Stimulated activated naive CD8-positive, alpha-beta T cell treated with anti-CD3 and anti-CD28 coated beads, Interleukin-15, Interleukin-2, amounts not matched to agents 100 ng/mL and 50 ng/mL, for 24 hours (primary cell): Measurements from ENCODE around the gene TOMM40.
"Not testable (repeated sequence)": the region's sequence is repeated elsewhere in the genome, so short reads cannot be mapped to it uniquely, and the experiment has no call there.

Experiments used
- H3K27ac Mint-ChIP-seq: one replicate; pipeline ENCODE4 v1.8.0; 2021; ENCODE audit warnings: mild to moderate bottlenecking, mixed read lengths
- H3K27me3 Mint-ChIP-seq: one replicate; pipeline ENCODE4 v1.8.0; 2021; ENCODE audit warnings: mixed read lengths
- H3K36me3 Mint-ChIP-seq: one replicate; pipeline ENCODE4 v1.8.0; 2021; ENCODE audit warnings: low read depth, mixed read lengths
- H3K4me1 Mint-ChIP-seq: one replicate; pipeline ENCODE4 v1.8.0; 2021; ENCODE audit warnings: low read depth, mixed read lengths
- H3K4me3 Mint-ChIP-seq: one replicate; pipeline ENCODE4 v1.8.0; 2021; ENCODE audit warnings: mild to moderate bottlenecking, mixed read lengths
- H3K9me3 Mint-ChIP-seq: one replicate; pipeline ENCODE4 v1.8.0; 2021; ENCODE audit warnings: mixed read lengths

Gene TOMM40

GRCh38 chr19:44882619-44883397 is 8.2 kb upstream of the TOMM40 start:
- not testable (repeated sequence) for H3K27ac Mint-ChIP-seq, H3K4me1 Mint-ChIP-seq, H3K27me3 Mint-ChIP-seq, H3K9me3 Mint-ChIP-seq, H3K36me3 Mint-ChIP-seq, H3K4me3 Mint-ChIP-seq

- H3K27ac Mint-ChIP-seq = no peak overlapping the region
- H3K9me3 Mint-ChIP-seq = no peaks in the 10 kb centered on the region
- H3K27me3 Mint-ChIP-seq = no peaks in the 10 kb centered on the region
- H3K36me3 Mint-ChIP-seq = no peaks in the 10 kb centered on the region
- peaks cover under 1% of the 10 kb centered on the region for H3K4me1 Mint-ChIP-seq
- H3K4me3 Mint-ChIP-seq = no peak overlapping the region
These were observed 7.1 kb upstream of the TOMM40 start for GRCh38 chr19:44883922-44884321.

DNA sequence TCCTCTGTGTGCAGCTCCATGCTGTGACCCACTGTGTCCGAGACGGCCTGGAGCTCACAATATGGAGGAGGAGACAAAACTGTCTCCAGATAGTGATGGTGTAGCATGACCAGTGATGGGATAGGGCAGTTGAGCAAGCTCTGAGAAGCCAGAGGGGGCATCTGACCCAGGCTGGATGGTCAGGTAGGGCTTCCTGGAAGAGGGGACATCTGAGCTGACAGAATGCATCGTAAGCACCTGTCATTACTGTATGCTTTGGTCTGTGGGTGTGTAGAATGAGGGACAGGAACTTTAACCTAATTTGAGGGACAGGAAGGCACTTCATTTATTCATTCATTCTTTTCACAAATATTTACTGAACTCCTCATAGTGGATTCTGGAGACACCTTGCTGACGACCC is 6.5 kb upstream of the TOMM40 start:
- no peak overlapping the region for H3K4me3 Mint-ChIP-seq
- no peaks in the 10 kb centered on the region for H3K36me3 Mint-ChIP-seq
- no peaks in the 10 kb centered on the region for H3K9me3 Mint-ChIP-seq
- H3K27ac Mint-ChIP-seq = peak overlapping the region; percentile 22
- H3K4me1 Mint-ChIP-seq = peaks cover 5% of the 10 kb centered on the region
- H3K27me3 Mint-ChIP-seq = no peaks in the 10 kb centered on the region

DNA sequence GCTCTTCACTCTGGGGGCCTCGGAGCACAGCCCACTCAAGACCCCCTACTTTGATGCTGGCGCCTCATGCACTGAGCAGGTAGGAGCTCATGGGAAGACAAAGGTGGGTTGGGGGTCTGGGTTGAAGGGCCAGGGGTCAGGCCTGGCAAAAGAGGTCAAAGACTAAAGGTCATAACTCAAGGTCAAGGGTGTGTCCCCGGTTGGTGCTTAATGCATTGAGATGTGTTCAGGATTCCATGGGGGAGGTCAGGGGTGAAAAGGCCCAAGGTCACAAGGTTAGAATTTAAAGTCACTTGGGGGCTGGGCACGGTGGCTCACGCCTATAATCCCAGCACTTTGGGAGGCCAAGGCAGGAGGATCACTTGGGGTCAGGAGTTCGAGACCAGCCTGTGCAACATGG is 4.9 kb upstream of the TOMM40 start:
- H3K36me3 Mint-ChIP-seq = peaks cover 3% of the 10 kb centered on the region
- H3K4me3 Mint-ChIP-seq = no peak overlapping the region
- no peak overlapping the region for H3K27ac Mint-ChIP-seq
- H3K4me1 Mint-ChIP-seq = peaks cover 15% of the 10 kb centered on the region
- H3K27me3 Mint-ChIP-seq = no peaks in the 10 kb centered on the region
- no peaks in the 10 kb centered on the region for H3K9me3 Mint-ChIP-seq

GRCh38 chr19:44887648-44888047 is 3.4 kb upstream of the TOMM40 start:
- Mint-ChIP-seq H3K4me3 (no peak overlapping the region), H3K36me3 (peaks cover 15% of the 10 kb centered on the region), H3K9me3 (no peaks in the 10 kb centered on the region), H3K27ac (no peak overlapping the region), H3K27me3 (no peaks in the 10 kb centered on the region), H3K4me1 (peaks cover 27% of the 10 kb centered on the region)

DNA sequence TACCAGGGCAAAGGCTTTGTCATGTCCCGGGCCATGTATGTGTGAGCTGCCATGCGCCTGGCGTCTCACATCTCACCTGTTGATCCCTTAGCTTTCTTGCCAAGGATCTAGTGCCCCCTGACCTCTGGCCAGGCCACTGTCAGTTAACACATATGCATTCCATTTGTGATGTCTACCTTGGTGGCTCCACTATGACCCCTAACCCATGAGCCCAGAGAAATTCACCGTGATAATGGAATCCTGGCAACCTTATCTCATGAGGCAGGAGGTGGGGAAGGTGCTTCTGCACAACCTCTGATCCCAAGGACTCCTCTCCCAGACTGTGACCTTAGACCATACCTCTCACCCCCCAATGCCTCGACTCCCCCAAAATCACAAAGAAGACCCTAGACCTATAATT is 2.7 kb upstream of the TOMM40 start:
- H3K4me1 Mint-ChIP-seq = peaks cover 34% of the 10 kb centered on the region
- H3K27me3 Mint-ChIP-seq, H3K27ac Mint-ChIP-seq, H3K9me3 Mint-ChIP-seq: not testable (repeated sequence)
- peak overlapping the region; percentile 30 for H3K4me3 Mint-ChIP-seq
- peaks cover 22% of the 10 kb centered on the region for H3K36me3 Mint-ChIP-seq

GRCh38 chr19:44889830-44890365 is 1.2 kb upstream of the TOMM40 start:
- Mint-ChIP-seq H3K27ac (peak overlapping the region; percentile 99), H3K36me3 (peaks cover 37% of the 10 kb centered on the region), H3K4me3 (peak overlapping the region; percentile 88), H3K27me3 (no peaks in the 10 kb centered on the region), H3K9me3 (no peaks in the 10 kb centered on the region), H3K4me1 (peaks cover 36% of the 10 kb centered on the region)

DNA sequence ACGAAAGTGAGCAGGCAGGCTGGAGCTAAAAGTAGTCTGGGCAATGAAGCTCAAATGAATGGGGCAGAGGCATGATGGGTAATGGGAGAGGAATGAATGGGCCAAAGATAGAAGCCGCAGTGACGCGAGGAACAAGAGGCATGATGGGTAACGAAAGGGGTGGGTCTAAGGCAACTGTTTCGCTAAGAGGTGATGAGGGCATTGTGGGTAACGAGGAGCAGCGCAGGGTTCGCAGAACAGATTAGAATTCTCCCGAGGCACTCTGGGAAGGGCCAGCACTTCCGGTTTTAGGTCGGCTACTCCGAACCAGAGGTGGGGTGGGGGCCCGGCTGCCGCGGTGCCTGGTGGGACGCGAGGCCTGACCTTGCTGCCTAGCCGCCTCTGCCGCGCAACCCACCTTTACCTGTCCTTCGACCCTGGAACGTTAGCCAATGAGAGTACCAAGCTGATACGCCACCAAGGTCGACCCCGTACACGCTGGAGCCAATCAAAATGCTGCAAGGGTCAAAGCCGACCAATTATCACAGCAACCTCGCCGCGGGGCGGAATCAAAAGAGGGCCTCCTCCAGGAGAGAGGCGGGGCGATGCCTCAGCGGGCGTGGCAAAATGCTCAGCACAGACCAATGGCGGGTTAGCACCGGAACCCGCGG is 563 bp upstream of the TOMM40 start:
- Mint-ChIP-seq H3K9me3 (no peaks in the 10 kb centered on the region), H3K27me3 (no peaks in the 10 kb centered on the region), H3K27ac (peak overlapping the region; percentile 99), H3K36me3 (peaks cover 40% of the 10 kb centered on the region), H3K4me1 (peaks cover 36% of the 10 kb centered on the region), H3K4me3 (peak overlapping the region; percentile 88)

DNA sequence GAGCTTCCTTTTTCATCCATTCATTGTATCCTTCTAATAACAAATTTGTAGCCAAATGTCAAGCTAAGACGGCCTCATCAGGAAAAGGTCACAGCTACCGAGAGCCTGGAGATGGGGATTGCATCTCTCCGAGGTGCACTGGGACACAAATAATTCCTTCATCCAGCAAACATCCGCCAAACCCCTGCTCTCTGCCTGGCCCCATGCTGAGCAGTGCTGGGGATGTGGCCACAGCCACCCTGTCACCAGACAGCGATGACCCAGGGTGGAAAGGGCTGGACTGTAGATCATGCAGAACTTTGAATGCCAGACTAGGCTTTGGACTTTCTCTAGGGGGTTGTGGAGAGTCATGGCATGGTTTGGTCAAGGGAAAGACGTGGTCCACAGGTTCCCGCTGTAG is 1.9 kb downstream of the TOMM40 start:
- H3K27me3 Mint-ChIP-seq = no peaks in the 10 kb centered on the region

GRCh38 chr19:44893332-44894051 is 2.4 kb downstream of the TOMM40 start:
- Mint-ChIP-seq H3K4me3 (peak overlapping the region; percentile 98), H3K27ac (peak overlapping the region; percentile 71), H3K9me3 (no peaks in the 10 kb centered on the region), H3K36me3 (peaks cover 60% of the 10 kb centered on the region), H3K4me1 (peaks cover 41% of the 10 kb centered on the region), H3K27me3 (no peaks in the 10 kb centered on the region)

More for the DNA sequence above, 1.9 kb downstream of the TOMM40 start:
- H3K4me1 Mint-ChIP-seq = peaks cover 41% of the 10 kb centered on the region
- H3K4me3 Mint-ChIP-seq = peak overlapping the region; percentile 98
- H3K9me3 Mint-ChIP-seq = no peaks in the 10 kb centered on the region
- H3K27ac Mint-ChIP-seq = peak overlapping the region; percentile 71
- peaks cover 56% of the 10 kb centered on the region for H3K36me3 Mint-ChIP-seq

- Mint-ChIP-seq H3K27ac (no peak overlapping the region), H3K9me3 (no peaks in the 10 kb centered on the region), H3K4me3 (no peak overlapping the region), H3K36me3 (peaks cover 60% of the 10 kb centered on the region), H3K27me3 (no peaks in the 10 kb centered on the region), H3K4me1 (peaks cover 39% of the 10 kb centered on the region)
These were observed 3.0 kb downstream of the TOMM40 start for GRCh38 chr19:44894052-44894400.

DNA sequence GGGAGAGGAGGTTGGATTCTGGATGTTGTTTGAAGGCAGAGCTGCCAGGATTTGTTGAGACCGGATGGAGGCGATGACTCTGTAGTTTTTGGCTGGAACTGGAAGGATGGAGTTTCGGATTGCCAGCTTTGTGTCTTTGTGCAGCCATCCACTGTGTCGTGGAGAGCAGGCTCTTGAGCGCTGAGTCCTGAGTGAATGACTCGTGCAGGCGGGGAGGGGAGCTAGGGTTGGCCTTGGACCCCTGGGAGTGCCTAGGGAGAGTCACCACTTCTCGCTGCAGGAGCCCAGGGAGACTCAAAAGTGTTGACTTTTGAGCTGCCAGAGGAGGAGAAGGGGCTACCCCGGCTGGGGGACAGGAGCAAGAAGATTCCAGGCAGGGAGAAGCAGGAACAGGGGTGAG is 3.9 kb downstream of the TOMM40 start:
- Mint-ChIP-seq H3K4me1 (peaks cover 35% of the 10 kb centered on the region), H3K27ac (no peak overlapping the region), H3K27me3 (no peaks in the 10 kb centered on the region), H3K36me3 (peaks cover 69% of the 10 kb centered on the region), H3K9me3 (no peaks in the 10 kb centered on the region), H3K4me3 (no peak overlapping the region)

- Mint-ChIP-seq H3K27ac (no peak overlapping the region), H3K4me3 (no peak overlapping the region), H3K9me3 (no peaks in the 10 kb centered on the region), H3K36me3 (peaks cover 74% of the 10 kb centered on the region), H3K27me3 (no peaks in the 10 kb centered on the region), H3K4me1 (peaks cover 12% of the 10 kb centered on the region)
These were observed 6.8 kb downstream of the TOMM40 start for GRCh38 chr19:44897835-44898234.

DNA sequence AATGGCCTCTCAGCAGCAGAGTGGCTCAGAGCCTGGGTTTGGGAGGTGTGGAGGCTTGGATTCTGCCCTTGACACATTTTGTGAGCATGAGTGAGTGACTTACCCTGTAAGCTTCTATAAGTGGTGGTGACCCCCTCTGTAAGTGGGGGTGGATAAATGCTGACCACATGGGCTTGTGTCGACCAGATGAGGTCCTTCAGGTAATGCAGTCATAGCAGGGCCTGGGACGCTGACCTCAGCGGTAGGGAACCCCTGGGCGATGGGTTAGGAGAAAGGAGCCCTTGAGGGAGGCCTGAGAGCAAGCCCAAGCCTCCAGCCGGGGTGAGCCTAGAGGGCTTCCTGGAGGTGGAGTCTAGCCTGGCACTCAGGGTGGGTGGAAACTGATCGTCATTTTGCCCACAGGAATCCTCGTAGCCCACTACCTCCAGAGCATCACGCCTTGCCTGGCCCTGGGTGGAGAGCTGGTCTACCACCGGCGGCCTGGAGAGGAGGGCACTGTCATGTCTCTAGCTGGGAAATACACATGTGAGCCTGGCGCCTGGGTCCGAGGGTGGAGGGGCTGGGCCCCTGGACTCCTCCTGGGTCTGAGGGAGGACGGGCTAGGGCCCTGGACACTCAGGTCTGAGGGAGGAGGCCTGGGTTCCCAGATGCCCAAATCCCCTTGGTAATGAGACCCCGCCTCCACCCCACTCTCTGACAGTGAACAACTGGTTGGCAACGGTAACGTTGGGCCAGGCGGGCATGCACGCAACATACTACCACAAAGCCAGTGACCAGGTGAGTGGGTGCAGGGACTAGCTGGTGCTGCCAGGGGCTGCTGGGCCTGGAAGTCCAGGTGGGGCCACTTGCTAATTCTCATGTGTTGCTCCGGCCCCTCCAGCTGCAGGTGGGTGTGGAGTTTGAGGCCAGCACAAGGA is 9.5 kb downstream of the TOMM40 start:
- H3K27me3 Mint-ChIP-seq = peaks cover 3% of the 10 kb centered on the region
- peaks cover 4% of the 10 kb centered on the region for H3K4me1 Mint-ChIP-seq
- no peaks in the 10 kb centered on the region for H3K9me3 Mint-ChIP-seq
- no peak overlapping the region for H3K4me3 Mint-ChIP-seq
- peaks cover 59% of the 10 kb centered on the region for H3K36me3 Mint-ChIP-seq
- no peak overlapping the region for H3K27ac Mint-ChIP-seq
